Coronary artery (tissue), 2 donors: ENCODE data around the gene SPNS2.

Experiments used
- DNase-seq: peaks from one replicate; pipeline ENCODE4 v3.0.0-alpha.2; 2017; ENCODE audit warnings: low spot score
- H3K27ac ChIP-seq, 2 donors: fragments of 200-600 bp; sonication (generic); one replicate each; pipeline ENCODE4 v1.5.1; 2016 to 2019
- H3K4me3 ChIP-seq: fragments of 200-600 bp; sonication (generic); 2 replicates; pipeline ENCODE4 v1.5.1; 2016; ENCODE audit warnings: mild to moderate bottlenecking, moderate library complexity
- TF ChIP-seq, protein P1 (sequence below): fragments of 200-600 bp; sonication (generic); IDR thresholded peaks from one replicate; pipeline ENCODE4 v1.5.1; 2019; ENCODE audit warnings: antibody characterized with exemption

The SPNS2 gene

DNA sequence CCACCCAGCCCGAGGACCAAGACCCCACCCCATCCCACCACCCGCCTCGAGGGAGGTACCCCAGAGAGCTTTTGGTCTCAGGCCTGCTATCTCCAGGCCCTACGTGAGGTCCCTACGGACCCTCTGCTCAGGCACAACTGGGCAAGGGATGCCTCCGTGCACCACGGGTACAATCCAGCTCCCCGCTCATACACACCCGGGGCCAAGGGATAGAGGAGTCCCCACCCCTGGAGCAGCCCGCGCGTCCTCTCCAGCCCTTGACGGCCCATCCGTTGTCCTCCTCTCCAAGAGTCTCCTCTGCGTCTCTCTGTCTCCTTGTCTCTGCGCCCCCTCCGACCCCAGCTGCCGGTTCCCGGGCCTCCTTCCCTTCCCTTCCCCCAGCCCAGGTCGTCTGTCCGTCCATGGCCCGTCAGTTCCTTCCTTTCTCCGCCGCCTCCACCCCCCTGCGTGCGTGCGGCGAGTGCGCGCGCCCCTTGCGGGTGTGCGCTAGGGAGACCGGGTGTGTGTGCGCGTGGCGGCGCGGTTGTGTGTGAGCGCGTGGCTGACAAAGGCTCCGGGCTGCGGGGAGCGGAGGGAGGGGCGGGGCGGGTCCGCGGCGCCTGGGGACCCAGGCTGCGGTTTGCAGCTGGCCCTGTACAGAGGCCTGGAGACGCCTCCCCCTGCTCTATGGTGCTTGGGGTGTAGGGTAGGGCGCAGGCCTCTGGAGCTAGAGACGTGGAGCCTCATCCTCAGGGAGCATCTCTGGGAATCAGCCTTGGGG lies 930 bp downstream of the SPNS2 start:
- H3K4me3 ChIP-seq = peak overlapping the region; percentile 69
- TF ChIP-seq, protein P1, sequence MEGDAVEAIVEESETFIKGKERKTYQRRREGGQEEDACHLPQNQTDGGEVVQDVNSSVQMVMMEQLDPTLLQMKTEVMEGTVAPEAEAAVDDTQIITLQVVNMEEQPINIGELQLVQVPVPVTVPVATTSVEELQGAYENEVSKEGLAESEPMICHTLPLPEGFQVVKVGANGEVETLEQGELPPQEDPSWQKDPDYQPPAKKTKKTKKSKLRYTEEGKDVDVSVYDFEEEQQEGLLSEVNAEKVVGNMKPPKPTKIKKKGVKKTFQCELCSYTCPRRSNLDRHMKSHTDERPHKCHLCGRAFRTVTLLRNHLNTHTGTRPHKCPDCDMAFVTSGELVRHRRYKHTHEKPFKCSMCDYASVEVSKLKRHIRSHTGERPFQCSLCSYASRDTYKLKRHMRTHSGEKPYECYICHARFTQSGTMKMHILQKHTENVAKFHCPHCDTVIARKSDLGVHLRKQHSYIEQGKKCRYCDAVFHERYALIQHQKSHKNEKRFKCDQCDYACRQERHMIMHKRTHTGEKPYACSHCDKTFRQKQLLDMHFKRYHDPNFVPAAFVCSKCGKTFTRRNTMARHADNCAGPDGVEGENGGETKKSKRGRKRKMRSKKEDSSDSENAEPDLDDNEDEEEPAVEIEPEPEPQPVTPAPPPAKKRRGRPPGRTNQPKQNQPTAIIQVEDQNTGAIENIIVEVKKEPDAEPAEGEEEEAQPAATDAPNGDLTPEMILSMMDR = no peak
- DNase-seq = no peak
- peak overlapping the region in 1 of 2 donors; percentile 86 for H3K27ac ChIP-seq

DNA sequence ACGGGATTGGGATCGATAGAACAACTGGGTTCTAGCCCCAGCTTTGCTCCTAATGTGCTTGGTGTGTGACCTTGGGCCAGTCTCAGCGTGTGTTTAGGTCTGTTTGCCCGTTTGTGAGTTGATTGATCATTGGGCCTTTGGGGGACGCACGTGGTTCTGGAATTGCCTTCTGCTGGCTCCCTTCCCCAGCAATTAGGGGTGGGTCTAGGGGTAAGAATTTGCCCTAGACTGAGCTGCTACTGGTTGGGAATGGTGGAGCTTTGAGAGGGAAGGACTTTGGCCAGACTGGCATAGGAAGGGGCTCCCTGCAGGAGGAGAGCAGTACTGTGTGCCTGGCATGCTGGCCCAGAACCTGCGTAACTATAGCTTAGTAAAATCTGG lies 1.5 kb downstream of the SPNS2 start:
- Histone ChIP-seq H3K4me3 (peak overlapping the region; percentile 69), H3K27ac (peak overlapping the region in 1 of 2 donors; percentile 86)
- no peak for DNase-seq
- TF ChIP-seq, protein P1 = no peak

DNA sequence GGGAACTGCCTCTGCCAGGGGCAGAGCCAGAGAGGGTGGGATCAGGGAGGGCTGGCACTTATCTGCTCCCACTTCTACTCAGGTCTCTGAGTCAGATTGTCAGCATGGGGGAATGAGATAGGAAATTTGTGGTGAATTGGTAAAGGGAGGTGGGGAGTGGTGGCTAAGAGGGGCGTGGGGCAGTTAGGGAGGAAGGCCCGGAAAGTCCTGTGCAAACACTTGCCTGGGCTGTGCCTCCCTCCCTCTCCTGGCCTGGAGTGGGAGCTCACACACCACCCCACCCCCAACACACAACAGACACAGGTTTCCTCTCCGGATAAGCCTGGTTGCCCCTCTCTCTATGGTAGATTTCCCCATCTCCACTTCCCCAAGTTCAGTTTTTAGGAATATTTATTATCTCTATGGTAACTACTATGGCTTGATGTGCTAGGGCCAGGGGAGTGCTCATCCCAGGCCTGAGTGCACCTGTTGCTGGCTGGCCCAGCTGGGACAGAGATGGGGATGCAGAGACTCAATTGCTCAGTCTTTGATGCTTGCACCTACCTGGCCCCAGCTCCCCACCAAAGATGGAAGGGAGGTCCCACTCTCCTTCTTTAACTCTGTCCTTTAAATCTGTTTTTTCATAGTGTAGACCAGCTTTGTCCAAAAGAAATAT lies 2.7 kb downstream of the SPNS2 start:
- no peak for DNase-seq
- peak overlapping the region in 1 of 2 donors; percentile 86 for H3K27ac ChIP-seq
- H3K4me3 ChIP-seq = no peak overlapping the region
- TF ChIP-seq, protein P1 = no peak

DNA sequence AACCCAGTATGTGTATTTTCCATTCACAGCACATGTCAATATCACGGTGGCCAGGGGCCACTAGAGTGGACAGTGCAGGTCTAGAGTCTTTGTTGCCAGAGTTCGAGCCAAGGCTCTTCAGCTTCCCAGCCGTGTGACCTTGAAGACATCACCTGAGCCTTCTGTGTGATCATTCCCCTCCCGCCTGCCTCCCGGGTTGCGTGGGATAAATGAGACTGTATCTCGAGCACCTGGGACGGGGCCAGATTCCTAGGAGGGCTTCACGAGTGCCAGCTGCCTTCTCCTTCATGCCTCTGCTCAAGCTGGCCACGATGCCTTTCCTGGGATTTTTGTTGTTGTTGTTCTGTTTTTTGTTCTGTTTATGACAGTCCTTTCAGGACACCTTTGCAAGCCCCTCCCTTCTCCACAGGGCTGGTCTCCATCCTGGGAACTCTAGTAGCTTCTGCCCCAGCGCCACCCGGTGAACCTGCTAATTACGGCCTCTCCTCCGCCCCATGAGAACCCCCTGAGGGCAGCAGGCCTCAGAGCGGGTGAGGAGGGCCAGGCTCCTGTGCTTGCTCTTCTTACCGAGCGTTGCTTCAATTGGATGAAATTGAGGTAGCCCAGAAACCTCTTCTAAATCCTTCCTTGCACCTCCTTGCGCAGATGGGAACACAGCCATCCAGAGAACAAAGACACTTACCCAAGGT lies 3.9 kb downstream of the SPNS2 start:
- no peak overlapping the region for H3K27ac ChIP-seq

DNA sequence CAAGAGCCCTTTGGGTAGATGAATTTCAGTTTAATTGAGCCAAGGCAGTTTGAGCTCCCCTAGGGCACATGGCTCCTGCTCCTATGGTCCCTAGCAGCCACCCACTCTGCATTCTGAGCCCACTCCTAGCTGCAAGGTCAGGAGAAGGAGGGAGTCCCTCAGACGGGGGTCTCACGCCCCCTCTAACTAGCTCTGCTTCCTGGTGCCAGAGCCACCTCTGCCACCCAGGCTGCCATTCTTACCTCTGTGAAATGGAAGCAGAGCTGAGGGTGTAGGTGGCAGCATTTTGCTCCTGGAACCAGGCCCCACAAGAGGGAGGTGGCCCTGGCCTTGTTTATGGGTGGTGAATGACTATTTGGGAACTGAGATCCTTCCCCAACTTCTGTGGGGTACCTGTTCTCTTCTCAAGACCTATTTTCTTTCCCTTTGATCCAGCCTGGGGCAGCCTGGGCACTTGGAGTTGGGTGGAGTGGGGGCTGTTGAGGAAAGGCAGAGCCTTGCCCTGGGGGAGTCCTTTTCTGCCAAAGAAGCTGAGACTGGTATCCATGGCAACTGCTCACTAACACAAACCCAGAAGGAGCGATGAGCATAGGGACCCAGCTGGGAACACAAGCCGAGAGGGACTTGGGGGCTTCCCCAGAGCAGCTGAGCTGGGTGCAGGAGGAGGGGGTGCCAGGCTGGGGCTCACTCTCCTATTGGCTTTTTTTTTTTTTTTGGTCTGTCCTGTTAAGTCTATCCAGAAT lies 4.8 kb downstream of the SPNS2 start:
- no peak for DNase-seq
- TF ChIP-seq, protein P1 = no peak
- H3K27ac ChIP-seq = peak overlapping the region in 1 of 2 donors; percentile 15

More for the DNA sequence above, 3.9 kb downstream of the SPNS2 start:
- TF ChIP-seq, protein P1 = no peak
- no peak overlapping the region for H3K4me3 ChIP-seq
- no peak for DNase-seq

DNA sequence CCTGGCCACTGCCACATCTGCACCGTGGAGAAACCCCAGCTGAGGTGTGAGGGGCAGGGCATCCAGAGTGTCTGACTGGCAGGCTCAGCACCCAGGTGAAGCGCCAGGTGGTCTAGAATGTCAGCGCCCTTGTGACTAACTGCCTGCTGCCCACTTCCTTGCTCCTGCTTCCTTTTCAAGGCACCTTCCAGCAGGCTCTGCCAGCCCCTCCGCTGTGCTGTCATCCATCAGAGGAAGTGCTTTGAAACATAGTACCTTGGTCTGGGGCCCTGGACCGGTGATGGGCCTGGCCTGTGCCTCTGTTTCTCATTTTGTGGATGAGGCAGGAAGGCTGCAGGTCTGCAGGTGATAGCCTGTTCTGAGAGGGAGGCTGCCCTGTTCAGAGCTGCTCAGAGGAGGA lies 5.5 kb downstream of the SPNS2 start:
- DNase-seq = no peak
- Histone ChIP-seq H3K27ac (no peak overlapping the region), H3K4me3 (no peak overlapping the region)
- TF ChIP-seq, protein P1 = no peak

More for the DNA sequence above, 4.8 kb downstream of the SPNS2 start:
- H3K4me3 ChIP-seq = no peak overlapping the region
